Chondrocyte (in vitro differentiated cells): ENCODE results near the gene RGS6. TPM values are rescaled to one million over a fixed set of nuclear protein-coding genes. Genes with fewer than 3 reads are reported as not detected.
"Not testable (repeated sequence)": the region's sequence is repeated elsewhere in the genome, so short reads cannot be mapped to it uniquely, and the experiment has no call there.

ENCODE experiments used
- DNase-seq: peaks from one replicate; pipeline ENCODE4 v3.0.0; 2021; ENCODE audit warnings: mixed read lengths, low spot score
- H3K27ac Mint-ChIP-seq: one replicate; pipeline ENCODE4 v1.8.0; 2021; ENCODE audit warnings: mild to moderate bottlenecking, moderate library complexity, mixed read lengths; ENCODE audit not compliant: unreplicated experiment
- H3K27me3 Mint-ChIP-seq: 2 replicates; pipeline ENCODE4 v1.8.0; 2021; ENCODE audit warnings: low read depth, mixed read lengths
- H3K36me3 Mint-ChIP-seq: 2 replicates; pipeline ENCODE4 v1.8.0; 2021; ENCODE audit warnings: low read depth, mixed read lengths
- H3K4me1 Mint-ChIP-seq: 2 replicates; pipeline ENCODE4 v1.8.0; 2021; ENCODE audit warnings: low read depth, mild to moderate bottlenecking, mixed read lengths
- H3K4me3 Mint-ChIP-seq: one replicate; pipeline ENCODE4 v1.8.0; 2021; ENCODE audit warnings: mild to moderate bottlenecking, moderate library complexity, mixed read lengths; ENCODE audit not compliant: unreplicated experiment
- H3K9me3 Mint-ChIP-seq: 2 replicates; pipeline ENCODE4 v1.8.0; 2021; ENCODE audit warnings: low read depth, mixed read lengths
- CTCF ChIP-seq: fragments of 200-600 bp; sonication (generic); IDR thresholded peaks from 2 replicates; pipeline ENCODE4 v1.5.0; 2021; ENCODE audit warnings: antibody characterized with exemption, mild to moderate bottlenecking, moderate library complexity
- long read RNA-seq: library from polyadenylated mRNA; stranded (forward); transcript quantifications from one replicate; pipeline ENCODE4 v2.0.0, GENCODE V29; 2021
- total RNA-seq: library from RNA; stranded (reverse); gene quantifications from 3 replicates; pipeline ENCODE4 v1.2.1, GENCODE V29; 2021

RGS6 gene
- total RNA-seq, result 0.12 to 0.17 TPM in 2 of 3 replicates, not detected in the other
- long read RNA-seq, result 0 reads

- Mint-ChIP-seq H3K4me3 (peak within 1 kb of the TSS; percentile 44), H3K9me3 (peaks cover 6% of the 10 kb centered on the region), H3K27ac (no peak within 1 kb of the TSS)
Measured at GRCh38 chr14:71932229-71932981, at the start of gene RGS6. Gene RGS6 (plus strand): TSS chr14:71932429.

GRCh38 chr14:71883094-71883493 lies 49.1 kb upstream of the RGS6 start:
- Mint-ChIP-seq H3K9me3 (peaks cover 25% of the 10 kb centered on the region), H3K4me1 (peaks cover 6% of the 10 kb centered on the region), H3K27me3 (no peaks in the 10 kb centered on the region), H3K36me3 (no peaks in the 10 kb centered on the region), H3K4me3 (no peak overlapping the region), H3K27ac (no peak overlapping the region)
- DNase-seq, result no peak
- no peak for TF ChIP-seq CTCF

More at GRCh38 chr14:71932229-71932981, at the start of gene RGS6:
- peak; percentile 51 for TF ChIP-seq CTCF
- no peak for DNase-seq
- Mint-ChIP-seq H3K27me3 (peaks cover 48% of the 10 kb centered on the region), H3K4me1 (peaks cover 13% of the 10 kb centered on the region), H3K36me3 (no peaks in the 10 kb centered on the region)

- no peak for DNase-seq
- peak overlapping the region; percentile 83 for H3K27ac Mint-ChIP-seq
- peaks cover 6% of the 10 kb centered on the region for H3K4me1 Mint-ChIP-seq
- peaks cover 23% of the 10 kb centered on the region for H3K9me3 Mint-ChIP-seq
- no peak for TF ChIP-seq CTCF
- H3K27me3 Mint-ChIP-seq, result no peaks in the 10 kb centered on the region
- no peak overlapping the region for H3K4me3 Mint-ChIP-seq
- no peaks in the 10 kb centered on the region for H3K36me3 Mint-ChIP-seq
Measured at GRCh38 chr14:71885301-71885700, 46.9 kb upstream of the RGS6 start.

GRCh38 chr14:71887802-71888201 lies 44.4 kb upstream of the RGS6 start:
- H3K27ac Mint-ChIP-seq, DNase-seq, H3K4me1 Mint-ChIP-seq, H3K36me3 Mint-ChIP-seq, H3K27me3 Mint-ChIP-seq, H3K4me3 Mint-ChIP-seq: not testable (repeated sequence)
- H3K9me3 Mint-ChIP-seq, result peaks cover 18% of the 10 kb centered on the region

GRCh38 chr14:71890541-71890940 lies 41.7 kb upstream of the RGS6 start:
- Mint-ChIP-seq H3K4me1 (peaks cover 3% of the 10 kb centered on the region), H3K27me3 (peaks cover 2% of the 10 kb centered on the region), H3K27ac (no peak overlapping the region), H3K9me3 (peaks cover 18% of the 10 kb centered on the region), H3K4me3 (no peak overlapping the region), H3K36me3 (no peaks in the 10 kb centered on the region)
- no peak for TF ChIP-seq CTCF
- no peak for DNase-seq

DNA sequence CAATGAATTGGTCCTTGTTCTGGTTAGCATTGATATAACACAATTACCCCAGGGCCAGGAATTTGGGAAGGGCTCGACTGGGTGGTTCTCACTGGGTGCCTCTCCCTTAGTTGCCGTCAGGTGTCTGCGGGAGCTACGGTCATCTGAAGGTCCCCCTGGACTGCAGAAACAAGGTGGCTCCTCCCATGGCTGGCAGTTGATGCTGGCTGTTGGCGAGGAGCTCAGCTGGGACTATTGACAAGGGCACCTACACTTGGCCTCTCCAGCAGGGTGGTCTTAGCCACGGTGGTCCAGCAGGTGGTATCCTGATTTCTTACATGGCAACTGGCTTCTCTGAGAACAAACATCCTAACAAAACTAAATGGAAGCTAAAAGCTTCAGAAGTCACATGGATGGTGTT lies 41.0 kb upstream of the RGS6 start:
- Mint-ChIP-seq H3K9me3 (peaks cover 16% of the 10 kb centered on the region), H3K4me1 (peaks cover 3% of the 10 kb centered on the region), H3K27ac (no peak overlapping the region), H3K27me3 (peaks cover 2% of the 10 kb centered on the region), H3K4me3 (no peak overlapping the region), H3K36me3 (no peaks in the 10 kb centered on the region)
- DNase-seq, result no peak
- no peak for TF ChIP-seq CTCF
